Thymus (tissue), 11 donors: ENCODE results near the gene SYNE1. TPM values are rescaled to one million over a fixed set of nuclear protein-coding genes. Genes with fewer than 3 reads are reported as not detected.

Source experiments
- DNase-seq, 9 donors: peaks; one replicate each; pipeline ENCODE4 v3.0.0-alpha.2; 2013; ENCODE audit warnings: low spot score in 9 of 9, low read depth in 6 of 9, missing footprints in 1 of 9
- H3K27ac ChIP-seq, 2 donors: one replicate each; pipeline ENCODE4 v1.5.1; 2013; ENCODE audit warnings: control low read depth in 1 of 2, low read depth in 1 of 2, low read length in 1 of 2, mild to moderate bottlenecking in 1 of 2, moderate library complexity in 1 of 2
- H3K27me3 ChIP-seq, 2 donors: one replicate each; pipeline ENCODE4 v1.5.1; 2013; ENCODE audit warnings: low read length in 1 of 2; ENCODE audit not compliant: control insufficient read depth in 2 of 2, insufficient read depth in 1 of 2
- H3K36me3 ChIP-seq, 2 donors: one replicate each; pipeline ENCODE4 v1.5.1; 2013; ENCODE audit warnings: low read length in 1 of 2, mild to moderate bottlenecking in 1 of 2, moderate library complexity in 1 of 2; ENCODE audit not compliant: control insufficient read depth in 2 of 2, insufficient read depth in 2 of 2
- H3K4me1 ChIP-seq, 2 donors: one replicate each; pipeline ENCODE4 v1.5.1; 2013; ENCODE audit warnings: low read length in 2 of 2; ENCODE audit not compliant: control insufficient read depth in 2 of 2, insufficient read depth in 2 of 2
- H3K4me3 ChIP-seq, 2 donors: one replicate each; pipeline ENCODE4 v1.5.1; 2013; ENCODE audit warnings: low read length in 2 of 2, control low read depth in 1 of 2, mild to moderate bottlenecking in 1 of 2
- H3K9me3 ChIP-seq, 2 donors: one replicate each; pipeline ENCODE4 v1.5.1; 2013; ENCODE audit warnings: low read length in 1 of 2, mild to moderate bottlenecking in 1 of 2; ENCODE audit not compliant: control insufficient read depth in 2 of 2, insufficient read depth in 1 of 2
- WGBS: extraction: QIAGEN DNeasy Blood & Tissue Kit; methylation state at CpG from one replicate; pipeline ENCODE4 v1.1.7; 2013; 5-methylcytosine and 5-hydroxymethylcytosine counted together
- polyA plus RNA-seq: library from polyadenylated mRNA; stranded (reverse); fragments of 200-250 nt; gene quantifications from one replicate; pipeline ENCODE4 v1.2.3, GENCODE V29; 2013
- total RNA-seq: library from RNA; stranded (reverse); fragments of 120-200 nt; gene quantifications from one replicate; pipeline ENCODE4 v1.2.4, GENCODE V29; 2013
- donor health status: healthy.

Gene SYNE1
- total and polyA plus RNA-seq, 2 donors: 49.6 to 55.1 TPM

DNA sequence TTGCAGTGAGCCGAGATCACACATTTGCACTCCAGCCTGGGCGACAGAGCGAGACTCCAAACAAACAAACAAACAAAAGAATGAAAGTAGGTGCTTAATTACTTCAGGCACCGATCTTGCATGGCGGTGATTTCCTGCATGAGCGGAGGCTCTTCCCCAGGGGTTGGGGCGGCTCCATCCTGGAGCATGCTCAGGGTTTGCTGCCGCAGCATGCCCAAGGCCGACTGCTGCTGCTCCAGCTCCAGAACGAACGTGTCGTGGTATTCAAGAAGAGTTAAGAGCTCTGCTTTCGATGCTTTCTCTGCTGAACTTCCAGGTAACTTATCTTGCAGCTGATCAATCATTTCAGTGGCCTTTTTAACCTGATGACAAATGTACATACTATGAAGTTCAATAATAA is 313.8 kb downstream of the SYNE1 start:
- H3K4me1 ChIP-seq: no peaks in the 10 kb centered on the region
- H3K4me3 ChIP-seq: no peak overlapping the region
- H3K27ac ChIP-seq: no peak overlapping the region
- H3K9me3 ChIP-seq: no peaks in the 10 kb centered on the region
- DNase-seq: no peak
- 95% methylated on average over 13 of the region's 13 CpGs for WGBS
- no peaks in the 10 kb centered on the region for H3K36me3 ChIP-seq
- H3K27me3 ChIP-seq: no peaks in the 10 kb centered on the region

DNA sequence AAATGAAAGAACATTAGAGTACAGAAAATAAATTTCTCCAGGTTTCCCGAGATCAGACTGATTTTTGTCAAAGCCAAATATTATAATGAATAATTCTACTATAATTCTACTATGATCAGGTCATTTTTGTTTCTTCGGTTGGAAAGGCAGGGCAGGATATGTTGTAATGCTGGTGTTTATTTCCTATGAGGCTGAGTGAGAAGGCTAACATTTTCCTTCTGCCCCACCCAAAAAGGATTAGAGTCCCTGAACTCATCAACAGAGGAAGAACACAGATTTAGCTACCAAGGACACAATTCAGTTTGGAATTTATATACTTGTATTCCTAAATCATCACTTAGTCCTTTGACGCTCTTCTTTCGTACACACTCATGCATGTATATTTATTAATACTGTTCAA is 318.9 kb downstream of the SYNE1 start:
- no peaks in the 10 kb centered on the region for H3K36me3 ChIP-seq
- H3K4me1 ChIP-seq: no peaks in the 10 kb centered on the region
- no peak for DNase-seq
- H3K4me3 ChIP-seq: no peak overlapping the region
- H3K27ac ChIP-seq: no peak overlapping the region
- no peaks in the 10 kb centered on the region for H3K27me3 ChIP-seq
- WGBS: 96% methylated on average over 4 of the region's 4 CpGs
- H3K9me3 ChIP-seq: no peaks in the 10 kb centered on the region

DNA sequence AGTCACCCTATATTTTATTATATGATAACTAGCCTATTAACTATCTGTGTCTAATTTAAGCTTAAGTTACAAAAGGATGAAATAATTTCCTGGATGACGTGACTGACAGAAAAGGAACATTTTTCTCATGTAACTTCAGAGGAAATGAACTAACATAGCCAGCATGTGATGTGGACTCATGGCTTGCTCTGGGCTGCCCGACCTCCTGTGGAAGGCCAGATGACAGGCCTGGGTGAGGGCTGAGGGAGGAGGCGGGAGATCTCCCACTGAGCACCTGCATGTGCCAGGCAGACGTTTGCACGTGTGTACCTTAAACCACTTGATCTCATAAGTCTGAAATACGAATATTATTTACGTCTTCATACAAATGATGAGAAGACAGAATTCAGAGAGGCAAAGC is 321.1 kb downstream of the SYNE1 start:
- Histone ChIP-seq H3K4me3 (no peak overlapping the region), H3K9me3 (no peaks in the 10 kb centered on the region), H3K27me3 (no peaks in the 10 kb centered on the region), H3K27ac (no peak overlapping the region), H3K4me1 (peaks cover under 1 to 4% of the 10 kb centered on the region in 2 donors), H3K36me3 (no peaks in the 10 kb centered on the region)
- DNase-seq: no peak
- 64% methylated on average over 7 of the region's 7 CpGs for WGBS

DNA sequence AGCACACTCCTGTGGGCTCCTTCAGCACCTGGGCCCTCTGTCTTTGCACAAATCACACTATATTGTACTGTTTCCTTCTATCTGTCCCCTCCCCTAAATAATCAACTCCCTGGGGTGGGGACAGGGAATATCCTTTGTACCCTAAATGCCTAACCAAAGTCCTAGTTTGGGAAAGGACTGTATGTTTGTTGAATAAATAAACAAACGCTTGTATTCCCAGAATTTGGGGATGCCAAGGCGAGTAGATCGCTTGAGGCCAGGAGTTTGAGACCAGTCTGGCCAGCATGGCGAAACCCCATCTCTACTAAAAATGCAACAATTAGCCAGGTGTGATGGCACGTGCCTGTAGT is 322.7 kb downstream of the SYNE1 start:
- WGBS: 96% methylated on average over 5 of the region's 5 CpGs
- no peaks in the 10 kb centered on the region for H3K36me3 ChIP-seq
- H3K9me3 ChIP-seq: no peaks in the 10 kb centered on the region
- H3K4me1 ChIP-seq: peaks cover 7 to 16% of the 10 kb centered on the region in 2 donors
- H3K27ac ChIP-seq: no peak overlapping the region
- no peaks in the 10 kb centered on the region for H3K27me3 ChIP-seq
- no peak overlapping the region for H3K4me3 ChIP-seq
- DNase-seq: no peak

DNA sequence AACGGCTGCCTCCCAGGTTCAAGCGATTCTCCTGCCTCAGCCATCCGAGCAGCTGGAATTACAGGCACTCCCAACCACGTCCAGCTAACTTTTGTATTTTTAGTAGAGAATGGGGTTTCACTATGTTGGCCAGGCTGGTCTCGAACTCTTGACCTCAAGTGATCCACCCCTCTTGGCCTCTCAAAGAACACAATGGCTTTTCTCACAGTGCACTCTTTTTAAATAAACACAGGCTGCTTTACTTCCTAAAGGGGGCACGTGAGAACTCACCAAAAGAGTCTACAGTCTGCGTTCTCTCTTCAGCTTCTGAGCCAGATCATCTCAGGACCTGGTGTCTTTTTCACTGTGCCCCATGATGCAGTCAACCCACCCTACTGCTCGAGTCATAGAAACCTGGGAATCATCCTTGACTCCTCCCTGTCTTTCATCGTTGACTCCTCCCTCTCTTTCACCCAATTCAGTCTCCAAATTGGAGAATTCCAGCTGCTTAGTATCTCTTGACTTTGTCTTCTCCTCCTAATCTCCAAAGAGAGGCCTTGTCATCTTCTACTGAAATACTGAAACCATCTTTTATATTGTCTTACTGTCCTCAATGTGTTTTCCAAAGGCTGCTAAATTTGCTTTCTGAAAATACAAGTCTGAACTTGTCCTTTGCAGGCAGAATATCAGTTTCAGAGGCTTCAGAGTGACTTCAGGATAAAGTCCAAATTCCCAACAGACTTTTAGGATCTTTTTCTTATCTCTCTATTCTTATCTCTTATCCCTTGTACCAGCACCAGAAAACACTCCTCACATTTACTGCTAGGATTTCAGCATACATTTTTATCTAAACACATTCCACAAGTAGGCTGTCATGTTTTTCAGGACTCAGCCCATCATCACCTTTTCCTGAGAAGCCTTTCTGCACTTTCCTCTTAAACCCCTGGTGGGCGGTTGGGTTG is 323.4 kb downstream of the SYNE1 start:
- Histone ChIP-seq H3K4me1 (peaks cover 7 to 16% of the 10 kb centered on the region in 2 donors), H3K4me3 (no peak overlapping the region), H3K27ac (no peak overlapping the region), H3K27me3 (no peaks in the 10 kb centered on the region), H3K9me3 (no peaks in the 10 kb centered on the region), H3K36me3 (no peaks in the 10 kb centered on the region)
- DNase-seq: no peak
- WGBS: 98% methylated on average over 10 of the region's 10 CpGs

DNA sequence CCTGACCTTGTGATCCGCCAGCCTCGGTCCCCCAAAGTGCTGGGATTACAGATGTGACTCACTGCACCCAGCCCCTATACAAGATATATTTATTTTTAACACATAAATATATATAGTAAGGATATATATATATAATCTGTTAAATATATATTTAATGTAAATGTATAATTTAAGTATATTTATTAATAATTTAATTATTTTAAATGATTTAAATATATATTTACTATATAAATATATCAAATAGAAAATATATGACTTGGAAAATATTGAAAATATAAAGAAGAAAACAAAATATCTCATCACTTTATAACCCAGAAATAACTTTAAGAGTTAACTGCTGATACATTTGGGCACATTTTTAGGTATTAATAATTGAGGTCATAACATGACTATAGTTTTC is 324.7 kb downstream of the SYNE1 start:
- Histone ChIP-seq H3K9me3 (no peaks in the 10 kb centered on the region), H3K4me1 (peaks cover 7 to 16% of the 10 kb centered on the region in 2 donors), H3K27me3 (no peaks in the 10 kb centered on the region), H3K27ac (no peak overlapping the region), H3K36me3 (no peaks in the 10 kb centered on the region), H3K4me3 (no peak overlapping the region)
- DNase-seq: no peak
- WGBS: 97% methylated on average over 2 of the region's 2 CpGs

DNA sequence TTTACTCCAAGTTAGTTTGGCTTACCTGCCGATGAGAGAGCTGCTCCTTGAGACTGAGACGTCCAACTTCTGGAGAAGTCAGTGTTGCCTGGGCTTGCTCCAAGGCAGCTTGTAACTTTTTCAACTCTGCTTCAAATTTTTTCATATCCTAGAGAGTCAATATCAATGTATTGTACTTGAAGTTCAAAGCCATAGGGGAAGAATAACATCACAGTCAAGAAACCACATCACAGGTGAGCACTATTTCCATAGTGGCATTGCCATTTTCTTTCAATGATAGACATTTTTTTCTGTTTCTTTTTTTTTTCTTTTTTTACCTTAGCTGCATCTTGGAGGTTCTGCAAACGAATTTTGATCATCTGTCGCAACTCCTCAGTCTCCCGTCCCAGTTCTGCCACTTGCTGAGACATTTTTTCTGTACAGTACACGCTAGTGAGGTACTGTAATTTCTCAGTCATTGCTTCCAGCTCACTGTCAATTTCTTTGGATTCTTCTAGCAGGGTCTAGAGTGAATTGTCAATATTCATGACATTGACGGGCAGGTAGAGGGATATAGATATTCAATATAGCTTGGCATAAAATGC is 326.7 kb downstream of the SYNE1 start:
- 60% methylated on average over 7 of the region's 7 CpGs for WGBS
- H3K27ac ChIP-seq: no peak overlapping the region
- H3K27me3 ChIP-seq: no peaks in the 10 kb centered on the region
- no peak overlapping the region for H3K4me3 ChIP-seq
- peaks cover 7 to 16% of the 10 kb centered on the region in 2 donors for H3K4me1 ChIP-seq
- H3K36me3 ChIP-seq: no peaks in the 10 kb centered on the region
- H3K9me3 ChIP-seq: no peaks in the 10 kb centered on the region
- peak in 7 of 9 donors; percentile 17 to 84 (median 61) for DNase-seq

DNA sequence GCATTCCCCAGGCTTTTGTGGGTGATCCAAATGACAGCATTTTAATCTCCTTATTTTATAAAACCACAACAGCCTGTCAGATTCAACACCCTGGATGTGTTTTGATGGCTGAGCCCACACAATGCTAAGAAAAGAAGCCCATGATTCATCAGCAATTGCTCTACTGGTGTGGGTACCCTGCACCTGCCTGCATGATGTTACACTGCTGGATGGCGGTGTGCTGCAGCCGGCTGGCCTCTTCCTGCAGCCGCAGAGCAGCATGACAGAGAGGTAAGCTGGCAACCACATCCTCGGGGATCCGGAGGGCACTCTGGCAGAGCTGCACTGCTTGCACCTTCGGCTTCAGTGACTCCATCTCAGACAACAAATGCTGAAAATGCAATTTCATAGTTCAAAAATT is 327.5 kb downstream of the SYNE1 start:
- no peaks in the 10 kb centered on the region for H3K9me3 ChIP-seq
- H3K27me3 ChIP-seq: no peaks in the 10 kb centered on the region
- WGBS: 7% methylated on average over 6 of the region's 6 CpGs
- H3K36me3 ChIP-seq: no peaks in the 10 kb centered on the region
- no peak overlapping the region for H3K27ac ChIP-seq
- peaks cover 7 to 16% of the 10 kb centered on the region in 2 donors for H3K4me1 ChIP-seq
- H3K4me3 ChIP-seq: no peak overlapping the region
- DNase-seq: peak; percentile 44 to 90 (median 59)

DNA sequence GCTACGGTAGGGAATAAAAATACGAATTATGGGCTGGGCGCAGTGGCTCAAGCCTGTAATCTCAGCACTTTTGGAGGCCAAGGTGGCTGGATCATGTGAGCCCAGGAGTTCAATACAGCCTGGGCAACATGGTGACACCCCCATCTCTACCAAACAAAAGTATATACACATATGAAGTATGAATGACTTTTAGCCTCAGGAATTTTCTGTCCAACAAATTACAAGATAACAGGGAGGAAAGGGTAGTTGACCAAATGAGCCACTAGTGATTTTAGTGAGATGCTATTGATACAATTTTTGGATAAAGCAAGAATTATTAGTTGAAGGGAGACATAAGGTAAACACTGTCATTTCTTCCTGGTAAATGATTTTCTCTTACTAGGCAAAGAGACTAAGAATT is 328.2 kb downstream of the SYNE1 start:
- WGBS: 98% methylated on average over 3 of the region's 3 CpGs
- Histone ChIP-seq H3K27me3 (no peaks in the 10 kb centered on the region), H3K4me1 (peaks cover 7 to 16% of the 10 kb centered on the region in 2 donors), H3K4me3 (no peak overlapping the region), H3K36me3 (no peaks in the 10 kb centered on the region), H3K9me3 (no peaks in the 10 kb centered on the region), H3K27ac (no peak overlapping the region)
- no peak for DNase-seq
